Prostate gland (tissue), 2 donors: ENCODE data around the gene CCDC122. TPM values are rescaled to one million over a fixed set of nuclear protein-coding genes. Genes with fewer than 3 reads are reported as not detected.
A peak's percentile ranks its signal among the peaks of the same experiment; 100 is the strongest.

Source experiments
- DNase-seq: peaks from one replicate; pipeline ENCODE4 v3.0.0-alpha.2; 2019; ENCODE audit warnings: low spot score
- H3K27ac ChIP-seq, 2 donors: fragments of 200-600 bp; sonication (generic); 2 replicates each; pipeline ENCODE4 v1.5.1; 2017 to 2019
- H3K27me3 ChIP-seq: fragments of 200-600 bp; sonication (generic); replicated peaks from 2 replicates; pipeline ENCODE4 v1.5.1; 2019; ENCODE audit not compliant: insufficient read depth
- H3K36me3 ChIP-seq, 2 donors: fragments of 200-600 bp; sonication (generic); 1 replicate in 1 of 2; 2 replicates in 1 of 2; pipeline versions ENCODE4 v1.5.1 to v1.8.1; 2017 to 2019
- H3K4me1 ChIP-seq: fragments of 200-600 bp; sonication (generic); replicated peaks from 2 replicates; pipeline ENCODE4 v1.5.1; 2019
- H3K4me3 ChIP-seq, 2 donors: fragments of 200-600 bp; sonication (generic); 2 replicates each; pipeline ENCODE4 v1.5.1; 2017 to 2019
- H3K9me3 ChIP-seq: fragments of 200-600 bp; sonication (generic); 2 replicates; pipeline ENCODE4 v1.5.1; 2017
- POLR2A ChIP-seq: fragments of 450-650 bp; IDR thresholded peaks from one replicate; pipeline ENCODE4 v1.6.1; 2016; ENCODE audit warnings: antibody characterized with exemption, mild to moderate bottlenecking
- POLR2AphosphoS5 ChIP-seq: sonication (generic); formaldehyde crosslinking; IDR thresholded peaks from one replicate; pipeline ENCODE4 v1.6.1; 2017; ENCODE audit warnings: antibody characterized with exemption
- WGBS: methylation state at CpG from one replicate; pipeline ENCODE4 v1.1.5; 2018; 5-methylcytosine and 5-hydroxymethylcytosine counted together
- intact Hi-C: fragments of 100-400 bp; cut with DNase I; formaldehyde crosslinking; loops from one replicate; pipeline ENCODE4 v1.14.2; 2022
- total RNA-seq, 2 donors: library from RNA; depleted of rRNA; stranded (reverse); fragments of >200 nt; gene quantifications; one replicate each; pipeline ENCODE4 v1.1.0, GENCODE V29; 2016
- TF ChIP-seq, protein P1 (sequence below), 4 experiments: fragments of 200-600 bp in 2 of 4; fragments of 450-650 bp in 2 of 4; sonication (generic) in 2 of 4; IDR thresholded peaks; 1 replicate in 3 of 4; 2 replicates in 1 of 4; pipeline ENCODE4 v1.5.1; 2016 to 2019; ENCODE audit warnings: antibody characterized with exemption in 4 of 4, mild to moderate bottlenecking in 2 of 4, moderate library complexity in 2 of 4

Gene CCDC122
- total RNA-seq, 2 donors from 2014 or later, result 13.8 to 14.1 TPM

DNA sequence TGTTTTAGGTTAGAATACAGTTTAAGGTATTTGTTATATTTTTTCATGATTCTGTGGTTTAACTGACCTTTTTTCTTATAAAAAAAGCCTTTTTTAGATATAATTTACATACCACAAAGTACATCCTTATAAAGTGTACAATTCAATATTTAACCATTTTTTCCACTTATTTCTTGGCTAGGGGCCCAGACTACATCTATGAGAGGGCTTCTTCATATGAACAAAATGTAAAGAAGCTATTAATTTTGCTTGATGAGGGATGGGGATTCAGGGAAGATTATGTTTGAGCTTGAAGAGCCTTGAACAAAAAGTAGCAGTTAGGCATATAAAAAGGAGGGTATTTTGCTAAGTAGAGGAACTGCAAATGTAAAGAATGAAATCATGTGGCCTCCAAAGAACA lies 2.2 kb downstream of the CCDC122 start:
- no peak for DNase-seq
- H3K27ac ChIP-seq, result no peak overlapping the region
- H3K9me3 ChIP-seq, result no peaks in the 10 kb centered on the region
- H3K36me3 ChIP-seq, result no peaks in the 10 kb centered on the region
- H3K4me1 ChIP-seq, result peaks cover 6% of the 10 kb centered on the region
- H3K27me3 ChIP-seq, result no peaks in the 10 kb centered on the region
- H3K4me3 ChIP-seq, result no peak overlapping the region
- intact Hi-C loops, result loop anchor here (5.0 to 10.0 kb wide), 2 partner anchors 793 to 1280 kb away; no protein-coding TSS in a partner anchor
- TF ChIP-seq, protein P1, sequence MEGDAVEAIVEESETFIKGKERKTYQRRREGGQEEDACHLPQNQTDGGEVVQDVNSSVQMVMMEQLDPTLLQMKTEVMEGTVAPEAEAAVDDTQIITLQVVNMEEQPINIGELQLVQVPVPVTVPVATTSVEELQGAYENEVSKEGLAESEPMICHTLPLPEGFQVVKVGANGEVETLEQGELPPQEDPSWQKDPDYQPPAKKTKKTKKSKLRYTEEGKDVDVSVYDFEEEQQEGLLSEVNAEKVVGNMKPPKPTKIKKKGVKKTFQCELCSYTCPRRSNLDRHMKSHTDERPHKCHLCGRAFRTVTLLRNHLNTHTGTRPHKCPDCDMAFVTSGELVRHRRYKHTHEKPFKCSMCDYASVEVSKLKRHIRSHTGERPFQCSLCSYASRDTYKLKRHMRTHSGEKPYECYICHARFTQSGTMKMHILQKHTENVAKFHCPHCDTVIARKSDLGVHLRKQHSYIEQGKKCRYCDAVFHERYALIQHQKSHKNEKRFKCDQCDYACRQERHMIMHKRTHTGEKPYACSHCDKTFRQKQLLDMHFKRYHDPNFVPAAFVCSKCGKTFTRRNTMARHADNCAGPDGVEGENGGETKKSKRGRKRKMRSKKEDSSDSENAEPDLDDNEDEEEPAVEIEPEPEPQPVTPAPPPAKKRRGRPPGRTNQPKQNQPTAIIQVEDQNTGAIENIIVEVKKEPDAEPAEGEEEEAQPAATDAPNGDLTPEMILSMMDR (IDR thresholded peaks at IDR 0.05), result no peak
- TF ChIP-seq POLR2AphosphoS5, result no peak
- no peak for TF ChIP-seq POLR2A

DNA sequence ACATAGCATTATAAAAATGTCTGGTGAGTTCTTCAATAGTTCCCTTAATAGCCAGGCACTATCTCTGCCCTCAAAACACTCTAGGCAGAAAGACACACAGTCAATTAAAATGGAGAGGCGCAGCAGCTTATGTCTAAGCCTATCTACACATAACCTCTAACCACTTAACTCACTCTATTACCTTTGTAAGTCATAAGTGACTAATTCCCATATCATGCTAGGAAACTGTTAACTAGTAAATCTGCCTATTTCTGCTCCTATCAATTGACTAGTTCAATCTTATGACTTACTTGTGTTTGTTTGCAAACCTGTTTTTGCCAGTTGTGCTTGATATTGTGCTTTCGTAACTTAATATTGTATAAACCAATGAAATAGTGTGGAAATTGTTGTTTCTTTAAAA lies 3.2 kb downstream of the CCDC122 start:
- intact Hi-C loops, result loop anchor here (5.0 to 10.0 kb wide), 2 partner anchors 792 to 1279 kb away; no protein-coding TSS in a partner anchor
- no peak overlapping the region for H3K27ac ChIP-seq
- H3K27me3 ChIP-seq, result no peaks in the 10 kb centered on the region
- no peak for TF ChIP-seq POLR2A
- TF ChIP-seq, protein P1 (IDR thresholded peaks at IDR 0.05), result no peak
- TF ChIP-seq POLR2AphosphoS5, result no peak
- H3K4me3 ChIP-seq, result no peak overlapping the region
- H3K9me3 ChIP-seq, result no peaks in the 10 kb centered on the region
- DNase-seq, result no peak
- WGBS, result 98% methylated on average over 2 of the region's 2 CpGs
- H3K36me3 ChIP-seq, result no peaks in the 10 kb centered on the region
- H3K4me1 ChIP-seq, result peaks cover 6% of the 10 kb centered on the region

DNA sequence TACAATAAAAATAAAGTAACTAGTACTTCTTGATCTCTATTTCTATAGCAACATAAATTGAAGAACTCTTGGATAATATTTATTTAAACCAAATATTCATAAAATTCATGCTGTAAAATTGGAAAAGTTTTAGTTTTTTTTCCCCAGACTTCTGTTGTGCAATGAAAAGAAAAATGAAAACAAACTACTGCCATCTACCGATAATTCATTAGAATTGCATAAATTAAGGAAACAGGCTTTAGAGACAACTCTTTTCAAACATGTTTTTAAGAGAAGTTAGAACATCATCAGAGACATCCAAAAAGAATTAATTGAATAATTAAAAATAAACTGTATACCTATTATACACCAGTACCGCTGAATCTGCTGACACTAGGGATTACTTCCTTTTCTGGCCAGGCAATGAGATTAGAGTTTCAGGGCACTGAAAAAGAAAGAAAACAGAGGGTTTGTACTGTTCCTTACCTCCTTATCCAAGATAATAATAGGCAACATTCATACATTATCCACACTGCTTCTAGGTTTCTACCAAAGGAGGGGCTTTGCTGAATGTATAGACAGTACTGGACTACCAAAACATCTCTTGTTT lies 4.9 kb downstream of the CCDC122 start:
- no peaks in the 10 kb centered on the region for H3K27me3 ChIP-seq
- no peak overlapping the region for H3K4me3 ChIP-seq
- H3K27ac ChIP-seq, result no peak overlapping the region
- no peak for DNase-seq
- no peaks in the 10 kb centered on the region for H3K36me3 ChIP-seq
- peaks cover 6% of the 10 kb centered on the region for H3K4me1 ChIP-seq
- intact Hi-C loops, result loop anchor here (5.0 to 10.0 kb wide), 3 partner anchors 790 to 1277 kb away; no protein-coding TSS in a partner anchor
- no peak for TF ChIP-seq POLR2A
- TF ChIP-seq POLR2AphosphoS5, result no peak
- TF ChIP-seq, protein P1 (IDR thresholded peaks at IDR 0.05), result peak in 3 of 4 experiments; percentile 37 to 65 (median 56)
- WGBS, result 27% methylated on average over 2 of the region's 2 CpGs
- H3K9me3 ChIP-seq, result no peaks in the 10 kb centered on the region

DNA sequence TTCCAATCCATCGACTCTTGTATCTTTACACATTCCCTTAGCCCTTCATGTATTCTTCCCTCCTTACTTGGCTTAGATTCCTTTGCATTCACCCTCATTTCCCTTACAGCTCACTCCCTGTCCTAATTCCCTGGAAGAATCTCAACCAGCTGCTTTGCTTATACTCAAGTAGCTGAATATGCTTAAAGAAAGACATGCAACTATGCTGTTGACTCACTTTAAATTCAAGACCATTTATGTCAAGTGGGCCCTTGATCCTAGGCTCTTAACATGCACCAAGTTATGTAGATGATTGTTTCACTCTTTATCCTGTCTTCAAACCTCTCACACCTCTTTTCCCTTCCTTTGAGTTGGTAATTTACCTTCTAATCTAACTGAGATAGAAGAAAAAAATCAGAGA lies 7.4 kb downstream of the CCDC122 start:
- Histone ChIP-seq H3K27ac (no peak overlapping the region), H3K4me3 (no peak overlapping the region), H3K9me3 (no peaks in the 10 kb centered on the region), H3K27me3 (no peaks in the 10 kb centered on the region), H3K36me3 (no peaks in the 10 kb centered on the region), H3K4me1 (no peaks in the 10 kb centered on the region)
- 97% methylated on average over 1 of the region's 1 CpG for WGBS
- intact Hi-C loops, result loop anchor here (5.0 to 10.0 kb wide), 2 partner anchors 787 to 905 kb away; no protein-coding TSS in a partner anchor
- TF ChIP-seq, protein P1 (IDR thresholded peaks at IDR 0.05), result no peak
- TF ChIP-seq POLR2AphosphoS5 (no peak), POLR2A (no peak)
- no peak for DNase-seq

DNA sequence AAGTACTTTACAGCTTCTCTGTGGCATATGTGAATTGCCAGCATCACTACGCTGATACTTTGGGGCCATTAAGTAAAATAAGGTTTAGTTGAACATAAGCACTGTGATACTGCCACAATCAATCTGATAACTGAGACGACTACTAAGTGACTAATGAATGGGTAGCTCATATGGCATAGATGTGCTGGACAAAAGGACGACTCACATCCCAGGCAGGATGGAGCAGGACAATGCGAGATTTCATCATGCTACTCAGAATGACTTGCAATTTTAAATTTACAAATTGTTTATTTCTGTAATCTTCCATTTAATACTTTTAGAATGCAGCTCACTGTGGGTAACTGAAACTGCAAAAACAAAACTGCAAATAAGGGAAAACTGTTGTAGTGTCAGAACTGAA lies 13.6 kb downstream of the CCDC122 start:
- intact Hi-C loops, result no loop called here
- no peaks in the 10 kb centered on the region for H3K36me3 ChIP-seq

More for the DNA sequence above, 13.6 kb downstream of the CCDC122 start:
- no peaks in the 10 kb centered on the region for H3K27me3 ChIP-seq
- 88% methylated on average over 4 of the region's 4 CpGs for WGBS
- DNase-seq, result no peak
- H3K27ac ChIP-seq, result no peak overlapping the region
- no peak overlapping the region for H3K4me3 ChIP-seq
- no peaks in the 10 kb centered on the region for H3K4me1 ChIP-seq
- no peaks in the 10 kb centered on the region for H3K9me3 ChIP-seq
- TF ChIP-seq POLR2AphosphoS5 (no peak), POLR2A (no peak)
- TF ChIP-seq, protein P1 (IDR thresholded peaks at IDR 0.05), result no peak
